Measurements from ENCODE around the gene SLC24A3.
A peak's percentile ranks its signal among the peaks of the same experiment; 100 is the strongest.

Gene SLC24A3

DNA sequence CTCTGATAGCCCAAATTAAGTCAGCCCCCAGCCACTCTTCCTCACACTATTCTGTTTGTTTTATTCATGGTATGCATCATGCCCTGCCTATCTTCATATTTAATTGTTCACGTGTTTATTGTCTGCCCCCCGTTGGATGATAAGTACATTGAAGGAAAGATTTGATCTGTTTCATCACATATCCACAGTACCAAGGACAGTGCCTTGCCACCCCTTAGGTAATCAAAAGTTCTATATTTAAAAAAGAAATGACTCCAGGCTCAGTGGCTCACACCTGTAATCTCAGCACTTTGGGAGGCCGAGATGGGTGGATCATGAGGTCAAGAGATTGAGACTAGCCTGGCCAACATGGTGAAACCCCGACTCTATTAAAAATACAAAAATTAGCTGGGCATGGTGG is 535.5 kb downstream of the SLC24A3 start:
- ChIA-PET POLR2A (no interaction called here), CTCF (no interaction called here)
- H3K9me3 ChIP-seq (ENCODE audit: control insufficient read depth, insufficient read depth, low read depth, low read length) = no peaks in the 10 kb centered on the region
- no peak overlapping the region for H3K4me3 ChIP-seq (ENCODE audit: low read depth, low read length)
- no peak overlapping the region for H3K27ac ChIP-seq (ENCODE audit: extremely low read depth, low read depth, low read length)
- TF ChIP-seq, protein P1, sequence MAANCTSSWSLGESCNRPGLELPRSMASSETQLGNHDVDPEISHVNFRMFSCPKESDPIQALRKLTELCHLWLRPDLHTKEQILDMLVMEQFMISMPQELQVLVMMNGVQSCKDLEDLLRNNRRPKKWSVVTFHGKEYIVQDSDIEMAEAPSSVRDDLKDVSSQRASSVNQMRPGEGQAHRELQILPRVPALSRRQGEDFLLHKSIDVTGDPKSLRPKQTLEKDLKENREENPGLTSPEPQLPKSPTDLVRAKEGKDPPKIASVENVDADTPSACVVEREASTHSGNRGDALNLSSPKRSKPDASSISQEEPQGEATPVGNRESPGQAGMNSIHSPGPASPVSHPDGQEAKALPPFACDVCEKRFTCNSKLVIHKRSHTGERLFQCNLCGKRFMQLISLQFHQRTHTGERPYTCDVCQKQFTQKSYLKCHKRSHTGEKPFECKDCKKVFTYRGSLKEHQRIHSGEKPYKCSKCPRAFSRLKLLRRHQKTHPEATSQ (tag by site-specific recombination; IDR thresholded peaks at IDR 0.05) = no peak
- no peak for TF ChIP-seq ZNF624 (tag by site-specific recombination; IDR thresholded peaks at IDR 0.05)
- no peak for TF ChIP-seq ZNF138 (tag by site-specific recombination; IDR thresholded peaks at IDR 0.05; ENCODE audit: borderline replicate concordance)
- TF ChIP-seq, protein P2, sequence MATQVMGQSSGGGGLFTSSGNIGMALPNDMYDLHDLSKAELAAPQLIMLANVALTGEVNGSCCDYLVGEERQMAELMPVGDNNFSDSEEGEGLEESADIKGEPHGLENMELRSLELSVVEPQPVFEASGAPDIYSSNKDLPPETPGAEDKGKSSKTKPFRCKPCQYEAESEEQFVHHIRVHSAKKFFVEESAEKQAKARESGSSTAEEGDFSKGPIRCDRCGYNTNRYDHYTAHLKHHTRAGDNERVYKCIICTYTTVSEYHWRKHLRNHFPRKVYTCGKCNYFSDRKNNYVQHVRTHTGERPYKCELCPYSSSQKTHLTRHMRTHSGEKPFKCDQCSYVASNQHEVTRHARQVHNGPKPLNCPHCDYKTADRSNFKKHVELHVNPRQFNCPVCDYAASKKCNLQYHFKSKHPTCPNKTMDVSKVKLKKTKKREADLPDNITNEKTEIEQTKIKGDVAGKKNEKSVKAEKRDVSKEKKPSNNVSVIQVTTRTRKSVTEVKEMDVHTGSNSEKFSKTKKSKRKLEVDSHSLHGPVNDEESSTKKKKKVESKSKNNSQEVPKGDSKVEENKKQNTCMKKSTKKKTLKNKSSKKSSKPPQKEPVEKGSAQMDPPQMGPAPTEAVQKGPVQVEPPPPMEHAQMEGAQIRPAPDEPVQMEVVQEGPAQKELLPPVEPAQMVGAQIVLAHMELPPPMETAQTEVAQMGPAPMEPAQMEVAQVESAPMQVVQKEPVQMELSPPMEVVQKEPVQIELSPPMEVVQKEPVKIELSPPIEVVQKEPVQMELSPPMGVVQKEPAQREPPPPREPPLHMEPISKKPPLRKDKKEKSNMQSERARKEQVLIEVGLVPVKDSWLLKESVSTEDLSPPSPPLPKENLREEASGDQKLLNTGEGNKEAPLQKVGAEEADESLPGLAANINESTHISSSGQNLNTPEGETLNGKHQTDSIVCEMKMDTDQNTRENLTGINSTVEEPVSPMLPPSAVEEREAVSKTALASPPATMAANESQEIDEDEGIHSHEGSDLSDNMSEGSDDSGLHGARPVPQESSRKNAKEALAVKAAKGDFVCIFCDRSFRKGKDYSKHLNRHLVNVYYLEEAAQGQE (tag by site-specific recombination; IDR thresholded peaks at IDR 0.05) = 0 out of 2 replicates have a peak, but pooled peaks have one; percentile 42
- no peak for TF ChIP-seq ZNF621 (tag by site-specific recombination; IDR thresholded peaks at IDR 0.05)
- H3K4me1 ChIP-seq (ENCODE audit: control insufficient read depth, insufficient read depth, low read length) = no peaks in the 10 kb centered on the region
- no peaks in the 10 kb centered on the region for H3K36me3 ChIP-seq (ENCODE audit: control insufficient read depth in 2 of 2, insufficient read depth in 1 of 2, low read length in 2 of 2)

DNA sequence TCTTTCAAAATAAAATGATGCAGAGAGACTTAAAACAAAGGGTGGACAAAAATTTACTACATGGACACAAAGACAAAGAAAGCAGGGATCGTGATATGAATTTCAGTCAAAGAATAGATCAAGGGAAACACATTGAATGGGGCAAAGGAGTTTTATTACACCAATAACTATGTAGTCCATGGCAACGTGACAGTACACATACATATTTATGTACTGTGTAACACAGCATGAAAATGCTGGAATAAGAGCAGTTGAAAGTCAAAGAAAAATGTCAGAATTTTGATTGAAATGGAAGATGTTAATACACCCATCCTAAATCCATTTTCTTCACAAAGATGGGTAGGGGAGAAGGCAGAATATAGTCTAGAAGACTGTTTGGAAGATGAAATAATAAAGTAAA is 536.2 kb downstream of the SLC24A3 start:
- POLR2A ChIA-PET = no interaction called here

More for the DNA sequence above, 536.2 kb downstream of the SLC24A3 start:
- Histone ChIP-seq H3K4me1 (ENCODE audit: control insufficient read depth, insufficient read depth, low read length) (no peaks in the 10 kb centered on the region), H3K27ac (ENCODE audit: extremely low read depth, low read depth, low read length) (no peak overlapping the region), H3K9me3 (ENCODE audit: control insufficient read depth, insufficient read depth, low read depth, low read length) (no peaks in the 10 kb centered on the region), H3K36me3 (ENCODE audit: control insufficient read depth in 2 of 2, insufficient read depth in 1 of 2, low read length in 2 of 2) (no peaks in the 10 kb centered on the region), H3K4me3 (ENCODE audit: low read depth, low read length) (no peak overlapping the region)
- TF ChIP-seq, protein P3, sequence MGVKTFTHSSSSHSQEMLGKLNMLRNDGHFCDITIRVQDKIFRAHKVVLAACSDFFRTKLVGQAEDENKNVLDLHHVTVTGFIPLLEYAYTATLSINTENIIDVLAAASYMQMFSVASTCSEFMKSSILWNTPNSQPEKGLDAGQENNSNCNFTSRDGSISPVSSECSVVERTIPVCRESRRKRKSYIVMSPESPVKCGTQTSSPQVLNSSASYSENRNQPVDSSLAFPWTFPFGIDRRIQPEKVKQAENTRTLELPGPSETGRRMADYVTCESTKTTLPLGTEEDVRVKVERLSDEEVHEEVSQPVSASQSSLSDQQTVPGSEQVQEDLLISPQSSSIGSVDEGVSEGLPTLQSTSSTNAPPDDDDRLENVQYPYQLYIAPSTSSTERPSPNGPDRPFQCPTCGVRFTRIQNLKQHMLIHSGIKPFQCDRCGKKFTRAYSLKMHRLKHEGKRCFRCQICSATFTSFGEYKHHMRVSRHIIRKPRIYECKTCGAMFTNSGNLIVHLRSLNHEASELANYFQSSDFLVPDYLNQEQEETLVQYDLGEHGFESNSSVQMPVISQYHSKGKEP (tag by site-specific recombination; IDR thresholded peaks at IDR 0.05) = no peak
- no peak for TF ChIP-seq ZNF404 (tag by site-specific recombination; IDR thresholded peaks at IDR 0.05)
- TF ChIP-seq, protein P4, sequence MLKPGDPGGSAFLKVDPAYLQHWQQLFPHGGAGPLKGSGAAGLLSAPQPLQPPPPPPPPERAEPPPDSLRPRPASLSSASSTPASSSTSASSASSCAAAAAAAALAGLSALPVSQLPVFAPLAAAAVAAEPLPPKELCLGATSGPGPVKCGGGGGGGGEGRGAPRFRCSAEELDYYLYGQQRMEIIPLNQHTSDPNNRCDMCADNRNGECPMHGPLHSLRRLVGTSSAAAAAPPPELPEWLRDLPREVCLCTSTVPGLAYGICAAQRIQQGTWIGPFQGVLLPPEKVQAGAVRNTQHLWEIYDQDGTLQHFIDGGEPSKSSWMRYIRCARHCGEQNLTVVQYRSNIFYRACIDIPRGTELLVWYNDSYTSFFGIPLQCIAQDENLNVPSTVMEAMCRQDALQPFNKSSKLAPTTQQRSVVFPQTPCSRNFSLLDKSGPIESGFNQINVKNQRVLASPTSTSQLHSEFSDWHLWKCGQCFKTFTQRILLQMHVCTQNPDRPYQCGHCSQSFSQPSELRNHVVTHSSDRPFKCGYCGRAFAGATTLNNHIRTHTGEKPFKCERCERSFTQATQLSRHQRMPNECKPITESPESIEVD (tag by site-specific recombination; IDR thresholded peaks at IDR 0.05) = no peak
- TF ChIP-seq, protein P5, sequence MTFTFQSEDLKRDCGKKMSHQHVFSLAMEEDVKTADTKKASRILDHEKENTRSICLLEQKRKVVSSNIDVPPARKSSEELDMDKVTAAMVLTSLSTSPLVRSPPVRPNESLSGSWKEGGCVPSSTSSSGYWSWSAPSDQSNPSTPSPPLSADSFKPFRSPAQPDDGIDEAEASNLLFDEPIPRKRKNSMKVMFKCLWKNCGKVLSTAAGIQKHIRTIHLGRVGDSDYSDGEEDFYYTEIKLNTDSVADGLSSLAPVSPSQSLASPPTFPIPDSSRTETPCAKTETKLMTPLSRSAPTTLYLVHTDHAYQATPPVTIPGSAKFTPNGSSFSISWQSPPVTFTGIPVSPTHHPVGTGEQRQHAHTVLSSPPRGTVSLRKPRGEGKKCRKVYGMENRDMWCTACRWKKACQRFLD (tag by site-specific recombination; IDR thresholded peaks at IDR 0.05) = no peak
- TF ChIP-seq ZNF776 (tag by site-specific recombination; IDR thresholded peaks at IDR 0.05; ENCODE audit: borderline replicate concordance) = no peak
- TF ChIP-seq ZNF626 (tag by site-specific recombination; IDR thresholded peaks at IDR 0.05) = no peak
- no peak for TF ChIP-seq ZNF585B (tag by site-specific recombination; IDR thresholded peaks at IDR 0.05)
- CTCF ChIA-PET = no interaction called here
